ENCODE results near the gene UST.

Gene UST

GRCh38 chr6:148835920-148836441 lies 89.2 kb downstream of the UST start:
- no peaks in the 10 kb centered on the region for H4K20me1 ChIP-seq (ENCODE audit: insufficient read depth, low read length, poor library complexity, severe bottlenecking)
- no peak for TF ChIP-seq CTCF (conservative IDR thresholded peaks at IDR 0.05; ENCODE audit: low read length)
- no peak for TF ChIP-seq EZH2phosphoT487 (IDR thresholded peaks at IDR 0.05; ENCODE audit: borderline replicate concordance)
- H3K4me3 ChIP-seq (ENCODE audit: low read length, poor library complexity, severe bottlenecking), result no peak overlapping the region
- no peak overlapping the region for H3K4me2 ChIP-seq (ENCODE audit: low read depth, low read length, poor library complexity, severe bottlenecking)
- no peak overlapping the region for H2AFZ ChIP-seq (ENCODE audit: low read length)
- H3K27me3 ChIP-seq (ENCODE audit: insufficient read depth, low read length, poor library complexity, severe bottlenecking), result no peaks in the 10 kb centered on the region
- H3F3A ChIP-seq (ENCODE audit: low read depth), result no peaks in the 10 kb centered on the region
- peaks cover 7% of the 10 kb centered on the region for H3K4me1 ChIP-seq (ENCODE audit: insufficient read depth, low read length, poor library complexity, severe bottlenecking)
- no peak overlapping the region for H3K9ac ChIP-seq (ENCODE audit: low read depth, low read length, poor library complexity, severe bottlenecking)
- no peaks in the 10 kb centered on the region; the same call in 1 of the 2 replicates for H3K79me2 ChIP-seq (ENCODE audit: insufficient read depth, low read length)
- no peaks in the 10 kb centered on the region for H3K36me3 ChIP-seq (ENCODE audit: insufficient read depth, low read length)
- no peaks in the 10 kb centered on the region for H3K9me2 ChIP-seq (replicated peaks; ENCODE audit: low read depth, low read length)
- no peaks in the 10 kb centered on the region for H3K9me3 ChIP-seq (ENCODE audit: insufficient read depth, low read depth, low read length)

DNA sequence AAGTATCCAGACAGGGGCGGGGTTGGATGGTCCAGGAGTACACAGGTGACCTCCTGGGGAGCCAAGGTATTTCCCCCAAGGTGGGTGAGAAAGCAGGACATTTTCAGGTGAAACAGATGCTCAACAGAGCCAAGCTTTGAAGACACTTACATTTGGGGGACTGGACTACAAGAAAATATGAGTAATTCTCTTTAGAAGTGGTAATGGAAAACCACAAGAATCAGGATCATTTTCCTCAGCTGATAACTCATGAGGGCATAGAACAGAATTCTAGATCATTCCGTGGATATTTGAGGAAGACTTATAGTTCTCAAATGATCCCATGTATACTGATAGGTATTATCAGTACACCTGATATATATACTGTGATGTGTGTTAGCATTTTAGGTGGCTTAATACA lies 89.9 kb downstream of the UST start:
- Histone ChIP-seq H4K20me1 (ENCODE audit: insufficient read depth, low read length, poor library complexity, severe bottlenecking) (no peaks in the 10 kb centered on the region), H3K4me3 (ENCODE audit: low read length, poor library complexity, severe bottlenecking) (no peak overlapping the region), H3K4me2 (ENCODE audit: low read depth, low read length, poor library complexity, severe bottlenecking) (no peak overlapping the region), H3K36me3 (ENCODE audit: insufficient read depth, low read length) (no peaks in the 10 kb centered on the region), H3K27me3 (ENCODE audit: insufficient read depth, low read length, poor library complexity, severe bottlenecking) (no peaks in the 10 kb centered on the region), H3F3A (ENCODE audit: low read depth) (no peaks in the 10 kb centered on the region), H2AFZ (ENCODE audit: low read length) (no peak overlapping the region), H3K9me2 (replicated peaks; ENCODE audit: low read depth, low read length) (no peaks in the 10 kb centered on the region), H3K79me2 (ENCODE audit: insufficient read depth, low read length) (no peaks in the 10 kb centered on the region; the same call in 1 of the 2 replicates), H3K9me3 (ENCODE audit: insufficient read depth, low read depth, low read length) (no peaks in the 10 kb centered on the region), H3K9ac (ENCODE audit: low read depth, low read length, poor library complexity, severe bottlenecking) (no peak overlapping the region), H3K4me1 (ENCODE audit: insufficient read depth, low read length, poor library complexity, severe bottlenecking) (no peaks in the 10 kb centered on the region)
- no peak for TF ChIP-seq EZH2phosphoT487 (IDR thresholded peaks at IDR 0.05; ENCODE audit: borderline replicate concordance)
- TF ChIP-seq CTCF (conservative IDR thresholded peaks at IDR 0.05; ENCODE audit: low read length), result no peak

DNA sequence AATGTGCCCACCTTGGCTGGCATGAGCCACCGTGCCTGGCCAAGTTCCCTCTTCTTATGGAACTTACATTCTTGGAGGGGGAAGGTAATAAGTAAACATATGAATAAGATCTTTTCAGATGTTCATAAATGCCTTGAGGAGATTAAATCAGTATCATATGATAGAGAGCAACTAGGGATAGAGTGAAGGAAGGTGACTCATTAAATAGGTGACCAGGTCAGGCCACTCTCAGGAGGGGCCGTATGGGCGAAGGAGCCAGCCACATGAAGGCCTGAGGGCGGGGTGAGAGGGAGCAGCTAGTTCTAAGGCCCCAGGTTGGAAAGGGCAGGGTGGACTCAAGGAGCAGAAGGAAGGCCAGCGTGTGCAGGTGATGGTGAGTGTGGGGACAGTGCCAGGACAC lies 91.1 kb downstream of the UST start:
- peaks cover 3% of the 10 kb centered on the region for H3K4me1 ChIP-seq (ENCODE audit: insufficient read depth, low read length, poor library complexity, severe bottlenecking)

More for the DNA sequence above, 91.1 kb downstream of the UST start:
- Histone ChIP-seq H3K9me3 (ENCODE audit: insufficient read depth, low read depth, low read length) (no peaks in the 10 kb centered on the region), H3K36me3 (ENCODE audit: insufficient read depth, low read length) (no peaks in the 10 kb centered on the region), H4K20me1 (ENCODE audit: insufficient read depth, low read length, poor library complexity, severe bottlenecking) (no peaks in the 10 kb centered on the region), H3K4me2 (ENCODE audit: low read depth, low read length, poor library complexity, severe bottlenecking) (no peak overlapping the region), H3K4me3 (ENCODE audit: low read length, poor library complexity, severe bottlenecking) (no peak overlapping the region), H3K27me3 (ENCODE audit: insufficient read depth, low read length, poor library complexity, severe bottlenecking) (no peaks in the 10 kb centered on the region), H3K9ac (ENCODE audit: low read depth, low read length, poor library complexity, severe bottlenecking) (no peak overlapping the region), H2AFZ (ENCODE audit: low read length) (no peak overlapping the region), H3F3A (ENCODE audit: low read depth) (no peaks in the 10 kb centered on the region), H3K79me2 (ENCODE audit: insufficient read depth, low read length) (no peaks in the 10 kb centered on the region; the same call in 1 of the 2 replicates), H3K9me2 (replicated peaks; ENCODE audit: low read depth, low read length) (no peaks in the 10 kb centered on the region)
- TF ChIP-seq EZH2phosphoT487 (IDR thresholded peaks at IDR 0.05; ENCODE audit: borderline replicate concordance) (no peak), CTCF (conservative IDR thresholded peaks at IDR 0.05; ENCODE audit: low read length) (no peak)

Measured in Loucy (cell line).